WERI-Rb-1 (cell line): Measurements from ENCODE around the gene CRCP.
"Not testable (repeated sequence)": the region's sequence is repeated elsewhere in the genome, so short reads cannot be mapped to it uniquely, and the experiment has no call there.

ENCODE experiments used
- DNase-seq: peaks from one replicate; pipeline ENCODE4 v3.0.0-alpha.2; 2020
- H3K27ac ChIP-seq: fragments of 250-450 bp; sonication (Bioruptor Pico); 2 replicates; pipeline ENCODE4 v1.5.1; 2020; ENCODE audit warnings: mild to moderate bottlenecking, moderate library complexity
- H3K27me3 ChIP-seq: fragments of 250-450 bp; sonication (Bioruptor Pico); 2 replicates; pipeline ENCODE4 v1.5.1; 2021; ENCODE audit warnings: mild to moderate bottlenecking, low read depth, moderate library complexity; ENCODE audit not compliant: insufficient read depth, severe bottlenecking
- H3K36me3 ChIP-seq: fragments of 250-450 bp; sonication (Bioruptor Pico); 2 replicates; pipeline ENCODE4 v1.5.1; 2020; ENCODE audit warnings: mild to moderate bottlenecking, moderate library complexity
- H3K4me3 ChIP-seq: 2 replicates; pipeline ENCODE4 v1.5.1; 2011; ENCODE audit warnings: low read depth, mild to moderate bottlenecking, control low read depth, low read length
- H3K9me3 ChIP-seq: fragments of 250-450 bp; sonication (Bioruptor Pico); 2 replicates; pipeline ENCODE4 v1.5.1; 2021; ENCODE audit warnings: mild to moderate bottlenecking, moderate library complexity; ENCODE audit not compliant: severe bottlenecking
- TF ChIP-seq, protein P1 (sequence below): IDR thresholded peaks from 2 replicates; pipeline ENCODE4 v1.5.1; 2011; ENCODE audit warnings: low read depth, mild to moderate bottlenecking, control low read depth, inconsistent platforms, low read length

CRCP gene

DNA sequence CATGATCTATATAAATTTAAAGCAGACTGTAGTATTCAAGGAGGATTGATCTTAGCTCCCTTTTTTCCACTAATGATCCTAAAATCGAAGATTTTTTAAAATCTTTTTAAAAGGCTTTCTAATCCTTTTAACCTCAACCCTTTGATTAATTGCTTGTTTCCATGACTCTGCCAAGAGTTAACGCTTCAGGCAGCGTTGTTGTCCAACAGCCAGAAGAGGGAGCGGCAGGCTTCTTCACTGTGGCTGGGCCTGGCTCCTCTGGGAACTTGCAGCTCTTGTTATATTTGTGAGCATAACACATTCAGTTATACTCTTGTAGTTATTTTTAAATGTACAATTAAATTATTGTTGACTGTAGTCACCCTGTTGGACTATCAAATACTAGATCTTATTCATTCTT is 26.3 kb downstream of the CRCP start:
- H3K9me3 ChIP-seq, result no peaks in the 10 kb centered on the region
- no peak overlapping the region for H3K27ac ChIP-seq
- H3K4me3 ChIP-seq, result no peak overlapping the region
- no peaks in the 10 kb centered on the region for H3K27me3 ChIP-seq
- peaks cover 40% of the 10 kb centered on the region for H3K36me3 ChIP-seq
- peak; percentile 45 for DNase-seq
- TF ChIP-seq, protein P1, sequence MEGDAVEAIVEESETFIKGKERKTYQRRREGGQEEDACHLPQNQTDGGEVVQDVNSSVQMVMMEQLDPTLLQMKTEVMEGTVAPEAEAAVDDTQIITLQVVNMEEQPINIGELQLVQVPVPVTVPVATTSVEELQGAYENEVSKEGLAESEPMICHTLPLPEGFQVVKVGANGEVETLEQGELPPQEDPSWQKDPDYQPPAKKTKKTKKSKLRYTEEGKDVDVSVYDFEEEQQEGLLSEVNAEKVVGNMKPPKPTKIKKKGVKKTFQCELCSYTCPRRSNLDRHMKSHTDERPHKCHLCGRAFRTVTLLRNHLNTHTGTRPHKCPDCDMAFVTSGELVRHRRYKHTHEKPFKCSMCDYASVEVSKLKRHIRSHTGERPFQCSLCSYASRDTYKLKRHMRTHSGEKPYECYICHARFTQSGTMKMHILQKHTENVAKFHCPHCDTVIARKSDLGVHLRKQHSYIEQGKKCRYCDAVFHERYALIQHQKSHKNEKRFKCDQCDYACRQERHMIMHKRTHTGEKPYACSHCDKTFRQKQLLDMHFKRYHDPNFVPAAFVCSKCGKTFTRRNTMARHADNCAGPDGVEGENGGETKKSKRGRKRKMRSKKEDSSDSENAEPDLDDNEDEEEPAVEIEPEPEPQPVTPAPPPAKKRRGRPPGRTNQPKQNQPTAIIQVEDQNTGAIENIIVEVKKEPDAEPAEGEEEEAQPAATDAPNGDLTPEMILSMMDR, result peak; percentile 49; the same call in 1 of the 2 replicates

DNA sequence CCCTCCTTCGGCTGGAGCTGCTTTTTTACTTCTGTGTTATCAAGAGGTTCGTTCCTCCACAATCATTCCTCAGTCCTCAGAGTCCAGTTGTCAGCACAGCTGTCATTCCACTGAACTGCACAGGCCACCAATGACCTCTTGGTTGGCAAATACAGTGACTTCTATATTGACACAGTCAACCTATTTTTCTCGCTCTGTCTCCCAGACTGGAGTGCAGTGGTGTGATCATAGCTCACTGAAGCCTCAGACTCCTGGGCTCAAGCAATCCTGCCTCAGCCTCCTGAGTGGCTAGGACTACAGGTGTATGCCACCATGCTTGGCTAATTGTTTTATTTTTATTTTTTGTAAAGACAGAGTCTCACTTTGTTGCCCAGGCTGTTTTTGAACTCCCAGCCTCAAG is 27.7 kb downstream of the CRCP start:
- Histone ChIP-seq H3K27me3 (no peaks in the 10 kb centered on the region), H3K36me3 (peaks cover 41% of the 10 kb centered on the region), H3K27ac (no peak overlapping the region)

DNA sequence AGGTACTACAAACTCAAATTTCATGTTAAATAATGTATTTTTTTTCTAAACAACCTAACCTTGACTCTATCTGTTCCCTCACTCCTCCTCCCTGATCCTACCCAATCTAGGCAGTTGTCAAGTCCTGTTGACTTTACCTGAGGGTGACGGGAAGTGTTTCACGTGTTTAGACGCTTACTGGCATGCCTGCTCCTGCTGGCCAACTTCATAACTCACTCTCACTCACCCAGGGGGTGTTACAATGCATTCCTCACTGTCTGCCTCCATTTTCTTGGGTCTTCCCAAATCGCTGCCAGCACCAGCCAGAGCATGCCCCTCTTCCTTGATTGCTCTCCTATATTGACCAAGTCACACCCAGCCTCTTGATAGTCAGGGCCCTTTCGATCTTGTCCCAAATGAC is 28.3 kb downstream of the CRCP start:
- Histone ChIP-seq H3K27me3 (no peaks in the 10 kb centered on the region), H3K27ac (no peak overlapping the region), H3K36me3 (peaks cover 41% of the 10 kb centered on the region), H3K4me3 (no peak overlapping the region), H3K9me3 (no peaks in the 10 kb centered on the region)
- TF ChIP-seq, protein P1, result no peak
- no peak for DNase-seq

More for the DNA sequence above, 27.7 kb downstream of the CRCP start:
- no peak for DNase-seq
- no peak overlapping the region for H3K4me3 ChIP-seq
- no peaks in the 10 kb centered on the region for H3K9me3 ChIP-seq
- TF ChIP-seq, protein P1, result no peak

DNA sequence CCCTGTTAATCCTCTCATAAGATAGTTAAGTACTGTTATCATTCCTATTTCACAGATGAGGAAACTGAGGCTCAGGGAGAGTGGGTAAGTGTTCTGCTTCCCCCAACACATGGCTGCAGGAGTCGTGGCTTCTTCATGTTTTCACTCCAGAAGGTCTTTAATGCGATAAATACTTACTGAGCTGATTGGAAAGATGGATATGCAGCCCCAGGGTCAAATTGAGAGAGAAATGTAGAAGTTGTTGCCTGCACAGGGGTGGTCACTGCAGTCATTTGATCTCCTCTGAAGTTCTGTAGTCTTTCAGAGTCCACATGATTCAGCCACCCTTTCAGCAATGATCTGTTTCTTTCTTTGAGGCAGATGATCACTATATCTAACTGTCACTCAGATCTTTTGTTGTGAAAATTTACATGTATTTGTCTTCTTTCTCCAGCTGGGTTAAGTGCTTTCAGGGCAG is 29.3 kb downstream of the CRCP start:
- Histone ChIP-seq H3K4me3 (no peak overlapping the region), H3K27me3 (no peaks in the 10 kb centered on the region), H3K9me3 (no peaks in the 10 kb centered on the region), H3K27ac (no peak overlapping the region), H3K36me3 (peaks cover 44% of the 10 kb centered on the region)
- TF ChIP-seq, protein P1, result no peak
- DNase-seq, result no peak

DNA sequence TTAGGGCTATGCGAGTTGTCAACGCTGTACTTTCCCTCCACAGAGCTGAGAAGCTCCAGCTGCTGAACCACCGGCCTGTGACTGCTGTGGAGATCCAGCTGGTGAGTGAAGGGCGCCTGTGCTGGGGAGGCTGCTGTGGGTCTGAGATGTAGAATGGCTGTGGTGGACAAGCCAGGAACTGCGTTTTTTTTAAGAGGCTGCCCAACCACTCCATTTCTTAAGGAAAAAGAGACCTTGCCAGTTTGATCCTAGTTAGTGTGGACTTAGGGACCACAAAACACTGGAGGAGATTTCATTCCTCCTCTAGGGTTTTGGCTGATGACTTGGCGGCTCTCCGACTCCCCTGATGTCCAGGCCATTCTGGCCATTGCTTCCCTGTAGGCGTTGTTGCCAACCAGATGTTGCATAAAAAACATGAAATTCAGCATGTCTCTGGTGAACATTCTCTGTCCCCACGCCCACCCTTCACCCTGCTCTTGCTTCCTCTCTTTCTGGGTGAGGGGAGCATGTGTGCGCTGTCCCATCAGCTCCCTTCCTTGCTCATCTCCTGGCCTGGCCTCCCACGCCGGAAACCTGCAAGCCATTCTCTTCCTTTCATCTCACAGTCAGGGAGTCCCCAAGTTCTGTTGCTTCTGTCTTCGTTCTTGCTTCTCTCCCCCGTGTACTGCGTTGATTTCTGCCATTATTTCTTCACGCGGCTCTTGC is 30.9 kb downstream of the CRCP start:
- Histone ChIP-seq H3K9me3 (no peaks in the 10 kb centered on the region), H3K27ac (no peak overlapping the region), H3K36me3 (peaks cover 49% of the 10 kb centered on the region), H3K4me3 (no peak overlapping the region), H3K27me3 (no peaks in the 10 kb centered on the region)
- TF ChIP-seq, protein P1, result no peak
- DNase-seq, result no peak

DNA sequence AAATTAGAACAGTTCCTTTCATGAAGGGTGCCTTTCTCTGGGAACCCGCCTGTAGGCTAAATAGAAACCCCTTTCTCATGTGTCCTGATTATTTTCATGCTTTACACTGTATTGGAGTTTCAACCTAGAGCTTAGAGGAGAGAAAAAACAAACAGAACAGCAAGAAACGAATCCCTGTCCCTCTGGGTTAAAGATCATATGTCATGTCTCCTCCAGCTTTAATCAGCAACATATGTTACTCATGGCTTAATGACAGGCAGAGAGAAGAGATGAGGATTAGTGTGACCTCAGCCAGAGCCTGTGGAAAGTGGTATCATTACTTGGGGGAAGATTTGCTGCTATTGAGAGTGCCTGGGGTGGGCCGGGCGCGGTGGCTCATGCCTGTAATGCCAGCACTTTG is 32.1 kb downstream of the CRCP start:
- no peak overlapping the region for H3K4me3 ChIP-seq
- no peak overlapping the region for H3K27ac ChIP-seq
- H3K36me3 ChIP-seq, result peaks cover 55% of the 10 kb centered on the region
- TF ChIP-seq, protein P1, result no peak
- no peaks in the 10 kb centered on the region for H3K27me3 ChIP-seq
- DNase-seq, result peak; percentile 64
- no peaks in the 10 kb centered on the region for H3K9me3 ChIP-seq

DNA sequence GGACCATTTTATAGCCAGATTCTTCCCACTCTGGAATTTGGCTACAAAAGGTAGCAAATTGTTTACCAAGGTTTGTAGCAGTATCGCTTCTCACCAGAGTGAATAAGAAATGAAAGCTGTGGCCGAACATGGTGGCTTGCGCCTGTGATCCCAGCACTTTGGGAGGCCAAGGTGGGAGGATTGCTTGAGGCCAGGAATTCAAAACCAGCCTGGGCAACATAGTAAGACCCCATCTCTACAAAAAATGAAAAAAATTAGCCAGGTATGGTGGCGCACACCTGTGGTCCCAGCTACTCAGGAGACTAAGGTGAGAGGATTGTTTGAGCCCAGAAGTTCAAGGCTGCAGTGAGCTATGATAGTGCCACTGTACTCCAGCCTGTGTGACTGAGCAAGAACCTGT is 33.0 kb downstream of the CRCP start:
- H3K4me3 ChIP-seq, H3K27ac ChIP-seq, H3K27me3 ChIP-seq, H3K9me3 ChIP-seq, DNase-seq: not testable (repeated sequence)
- H3K36me3 ChIP-seq, result peaks cover 53% of the 10 kb centered on the region
